HepG2 (cell line): ENCODE data around the gene TMBIM4. TPM values are rescaled to one million over a fixed set of nuclear protein-coding genes. Genes with fewer than 3 reads are reported as not detected.

ENCODE experiments used
- CREB1 ChIP-seq, 2 experiments: fragments of 450-650 bp in 1 of 2; IDR thresholded peaks; 2 replicates each; pipeline ENCODE4 v1.6.1; 2016 to 2017; ENCODE audit warnings: control low read depth in 1 of 2, mild to moderate bottlenecking in 1 of 2, missing compliant biosample characterization in 1 of 2, missing genetic modification characterization in 1 of 2
- EED ChIP-seq: sonication (generic); formaldehyde crosslinking; IDR thresholded peaks from 2 replicates; pipeline ENCODE4 v1.5.0; 2020; ENCODE audit warnings: mild to moderate bottlenecking, missing genetic modification reagents
- FOXK1 ChIP-seq: sonication (generic); formaldehyde crosslinking; IDR thresholded peaks from 2 replicates; pipeline ENCODE4 v1.4.0; 2020; ENCODE audit warnings: low read depth, missing genetic modification reagents, borderline replicate concordance
- FOXM1 ChIP-seq: sonication (generic); formaldehyde crosslinking; IDR thresholded peaks from 2 replicates; pipeline ENCODE4 v1.5.0; 2020; ENCODE audit warnings: missing genetic modification reagents
- GFI1 ChIP-seq: sonication (generic); formaldehyde crosslinking; IDR thresholded peaks from 2 replicates; pipeline ENCODE4 v1.5.0; 2020; ENCODE audit warnings: missing genetic modification reagents, mild to moderate bottlenecking, borderline replicate concordance
- KAT2B ChIP-seq: fragments of 150-350 bp; IDR thresholded peaks from 2 replicates; pipeline ENCODE4 v1.6.1; 2014; ENCODE audit warnings: low read depth, low read length, borderline replicate concordance
- LBX2 ChIP-seq: sonication (generic); formaldehyde crosslinking; IDR thresholded peaks from 2 replicates; pipeline ENCODE4 v1.5.0; 2020; ENCODE audit warnings: missing genetic modification reagents, mild to moderate bottlenecking, borderline replicate concordance
- MIER3 ChIP-seq: IDR thresholded peaks from 2 replicates; pipeline ENCODE4 v1.6.1; 2016; ENCODE audit warnings: missing compliant biosample characterization, borderline replicate concordance
- NFYB ChIP-seq: sonication (generic); formaldehyde crosslinking; IDR thresholded peaks from 2 replicates; pipeline ENCODE4 v1.4.0; 2020; ENCODE audit warnings: missing genetic modification reagents
- SNAI1 ChIP-seq: sonication (generic); formaldehyde crosslinking; IDR thresholded peaks from 2 replicates; pipeline ENCODE4 v1.5.0; 2020; ENCODE audit warnings: mild to moderate bottlenecking, missing genetic modification reagents, borderline replicate concordance
- THAP9 ChIP-seq: sonication (generic); formaldehyde crosslinking; IDR thresholded peaks from 2 replicates; pipeline ENCODE4; 2020; ENCODE audit warnings: missing genetic modification reagents, mild to moderate bottlenecking, borderline replicate concordance
- YEATS2 ChIP-seq: sonication (generic); formaldehyde crosslinking; IDR thresholded peaks from 2 replicates; pipeline ENCODE4 v1.4.0; 2020; ENCODE audit warnings: missing genetic modification reagents, borderline replicate concordance
- ZFP36 ChIP-seq: fragments of 150-350 bp; IDR thresholded peaks from 2 replicates; pipeline ENCODE4 v1.6.1; 2018; ENCODE audit warnings: borderline replicate concordance, low read length, low read depth; ENCODE audit not compliant: partially characterized antibody
- ZIK1 ChIP-seq: sonication (generic); formaldehyde crosslinking; IDR thresholded peaks from 2 replicates; pipeline ENCODE4 v1.5.0; 2020; ENCODE audit warnings: mild to moderate bottlenecking, low read depth, missing genetic modification reagents, borderline replicate concordance
- ZKSCAN8 ChIP-seq: IDR thresholded peaks from 2 replicates; pipeline ENCODE4 v1.6.1; 2016; ENCODE audit warnings: borderline replicate concordance, missing genetic modification reagents, missing compliant biosample characterization
- ZNF337 ChIP-seq: sonication (generic); formaldehyde crosslinking; IDR thresholded peaks from 2 replicates; pipeline ENCODE4 v1.5.1; 2020; ENCODE audit warnings: missing genetic modification reagents, low read depth, mild to moderate bottlenecking, borderline replicate concordance
- ZNF451 ChIP-seq: sonication (generic); formaldehyde crosslinking; IDR thresholded peaks from 2 replicates; pipeline ENCODE4 v1.5.0; 2020; ENCODE audit warnings: mild to moderate bottlenecking, missing genetic modification reagents
- ZNF501 ChIP-seq: sonication (generic); formaldehyde crosslinking; IDR thresholded peaks from 2 replicates; pipeline ENCODE4 v1.5.1; 2020; ENCODE audit warnings: mild to moderate bottlenecking, moderate library complexity, missing genetic modification reagents
- ZNF513 ChIP-seq: sonication (generic); formaldehyde crosslinking; conservative IDR thresholded peaks from 2 replicates; pipeline ENCODE4 v1.5.0; 2020; ENCODE audit warnings: missing genetic modification reagents
- ZNF619 ChIP-seq: sonication (generic); formaldehyde crosslinking; IDR thresholded peaks from 2 replicates; pipeline ENCODE4 v1.4.0; 2020; ENCODE audit warnings: mild to moderate bottlenecking, missing genetic modification reagents
- ZNF639 ChIP-seq: conservative IDR thresholded peaks from 2 replicates; pipeline ENCODE4 v1.6.1; 2018; ENCODE audit warnings: missing genetic modification reagents
- ZNF709 ChIP-seq: sonication (generic); formaldehyde crosslinking; IDR thresholded peaks from 2 replicates; pipeline ENCODE4 v1.5.0; 2020; ENCODE audit warnings: mild to moderate bottlenecking, missing genetic modification reagents
- ZNF83 ChIP-seq: sonication (generic); formaldehyde crosslinking; IDR thresholded peaks from 2 replicates; pipeline ENCODE4 v1.4.0; 2020; ENCODE audit warnings: missing genetic modification reagents, mild to moderate bottlenecking, borderline replicate concordance
- polyA plus RNA-seq, 8 experiments: library from polyadenylated mRNA; depleted of rRNA in 3 of 8; stranded (reverse) in 7 of 8; unstranded in 1 of 8; fragments of >200 nt; fragmentation: Illumina TruSeq in 4 of 8; extraction: Trizol in 4 of 8; gene quantifications; 2 replicates each; pipeline versions ENCODE4 v1.2.1 to v1.2.3, GENCODE V29; 2011 to 2016; ENCODE audit warnings: low read depth in 4 of 8, missing spikeins in 1 of 8, mixed read lengths in 1 of 8; ENCODE audit not compliant: insufficient read depth in 1 of 8
- total RNA-seq, 5 experiments: library from RNA; depleted of rRNA; stranded (reverse); fragments of >200 nt; fragmentation: Illumina TruSeq; extraction: Trizol; gene quantifications; 2 replicates each; pipeline ENCODE4 v1.2.3, GENCODE V29; 2016; ENCODE audit warnings: low read depth in 1 of 5

TMBIM4 gene
- total and polyA plus RNA-seq, 2 of the 13 experiments (the other 11 are each of a cell fraction or from before 2014, with no cell fraction given), result 60.5 to 67.7 TPM

- TF ChIP-seq ZNF513 (CRISPR knock-in tag), result no peak
- peak; percentile 69; the same call in 1 of the 2 replicates for TF ChIP-seq MIER3 (CRISPR knock-in tag)
- no peak for TF ChIP-seq CREB1 (IDR thresholded peaks at IDR 0.05)
- TF ChIP-seq CREB1 (CRISPR knock-in tag; IDR thresholded peaks at IDR 0.05), result peak; percentile 78
- TF ChIP-seq ZNF619, result peak; percentile 19; the same call in 1 of the 2 replicates
- TF ChIP-seq LBX2, result no peak
- peak; percentile 67; the same call in 1 of the 2 replicates for TF ChIP-seq FOXK1 (CRISPR knock-in tag)
- 0 out of 2 replicates have a peak, but pooled peaks have one; percentile 22 for TF ChIP-seq ZIK1 (CRISPR knock-in tag)
- peak; percentile 95; the same call in 1 of the 2 replicates for TF ChIP-seq YEATS2 (CRISPR knock-in tag)
- no peak for TF ChIP-seq ZNF451 (CRISPR knock-in tag)
- TF ChIP-seq GFI1, result no peak; the same call in 1 of the 2 replicates
- peak; percentile 81; the same call in 1 of the 2 replicates for TF ChIP-seq THAP9
- TF ChIP-seq FOXM1 (CRISPR knock-in tag), result no peak
- no peak for TF ChIP-seq ZNF639 (CRISPR knock-in tag)
- TF ChIP-seq ZNF501 (CRISPR knock-in tag), result peak; percentile 94
- peak; percentile 66; the same call in 1 of the 2 replicates for TF ChIP-seq SNAI1
- TF ChIP-seq ZKSCAN8 (CRISPR knock-in tag), result no peak
- 0 out of 2 replicates have a peak, but pooled peaks have one; percentile 18 for TF ChIP-seq ZNF709
- TF ChIP-seq EED (CRISPR knock-in tag), result no peak
- TF ChIP-seq KAT2B, result no peak
- TF ChIP-seq ZNF83 (CRISPR knock-in tag), result no peak
- no peak for TF ChIP-seq NFYB (CRISPR knock-in tag)
- no peak for TF ChIP-seq ZNF337 (CRISPR knock-in tag)
- no peak for TF ChIP-seq ZFP36
Measured at GRCh38 chr12:66130267-66131066, 39.3 kb downstream of the TMBIM4 start, which contains the start of gene LLPH (continued).
